ENCODE measurements around the gene NDUFS6.

DNA sequence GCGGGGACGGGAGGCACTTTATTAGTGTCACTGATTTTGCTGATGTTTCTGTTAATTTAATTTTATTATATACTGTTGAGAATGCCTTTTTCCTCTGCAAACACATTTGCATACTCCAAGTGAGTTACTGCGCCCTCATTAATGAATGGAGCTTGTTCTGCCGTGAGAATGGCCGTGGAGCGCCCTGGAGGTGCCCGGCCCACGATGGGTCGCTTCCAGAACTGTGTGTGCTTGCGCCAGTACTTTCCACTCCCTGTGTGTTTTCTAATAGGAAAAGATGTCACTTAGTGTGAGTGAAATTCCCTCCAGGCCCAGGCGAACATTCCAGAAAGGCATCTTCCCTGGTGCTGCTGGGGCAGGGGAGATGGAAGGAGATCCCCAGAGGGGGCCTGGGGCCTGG lies 30.1 kb downstream of the NDUFS6 start:
- TF ChIP-seq, protein P1, sequence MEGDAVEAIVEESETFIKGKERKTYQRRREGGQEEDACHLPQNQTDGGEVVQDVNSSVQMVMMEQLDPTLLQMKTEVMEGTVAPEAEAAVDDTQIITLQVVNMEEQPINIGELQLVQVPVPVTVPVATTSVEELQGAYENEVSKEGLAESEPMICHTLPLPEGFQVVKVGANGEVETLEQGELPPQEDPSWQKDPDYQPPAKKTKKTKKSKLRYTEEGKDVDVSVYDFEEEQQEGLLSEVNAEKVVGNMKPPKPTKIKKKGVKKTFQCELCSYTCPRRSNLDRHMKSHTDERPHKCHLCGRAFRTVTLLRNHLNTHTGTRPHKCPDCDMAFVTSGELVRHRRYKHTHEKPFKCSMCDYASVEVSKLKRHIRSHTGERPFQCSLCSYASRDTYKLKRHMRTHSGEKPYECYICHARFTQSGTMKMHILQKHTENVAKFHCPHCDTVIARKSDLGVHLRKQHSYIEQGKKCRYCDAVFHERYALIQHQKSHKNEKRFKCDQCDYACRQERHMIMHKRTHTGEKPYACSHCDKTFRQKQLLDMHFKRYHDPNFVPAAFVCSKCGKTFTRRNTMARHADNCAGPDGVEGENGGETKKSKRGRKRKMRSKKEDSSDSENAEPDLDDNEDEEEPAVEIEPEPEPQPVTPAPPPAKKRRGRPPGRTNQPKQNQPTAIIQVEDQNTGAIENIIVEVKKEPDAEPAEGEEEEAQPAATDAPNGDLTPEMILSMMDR (conservative IDR thresholded peaks at IDR 0.05): no peak
- no peak for TF ChIP-seq ZFX (IDR thresholded peaks at IDR 0.05)
